ENCODE measurements around the gene PRMT2.
"Not testable (repeated sequence)": the region's sequence is repeated elsewhere in the genome, so short reads cannot be mapped to it uniquely, and the experiment has no call there.

The PRMT2 gene

DNA sequence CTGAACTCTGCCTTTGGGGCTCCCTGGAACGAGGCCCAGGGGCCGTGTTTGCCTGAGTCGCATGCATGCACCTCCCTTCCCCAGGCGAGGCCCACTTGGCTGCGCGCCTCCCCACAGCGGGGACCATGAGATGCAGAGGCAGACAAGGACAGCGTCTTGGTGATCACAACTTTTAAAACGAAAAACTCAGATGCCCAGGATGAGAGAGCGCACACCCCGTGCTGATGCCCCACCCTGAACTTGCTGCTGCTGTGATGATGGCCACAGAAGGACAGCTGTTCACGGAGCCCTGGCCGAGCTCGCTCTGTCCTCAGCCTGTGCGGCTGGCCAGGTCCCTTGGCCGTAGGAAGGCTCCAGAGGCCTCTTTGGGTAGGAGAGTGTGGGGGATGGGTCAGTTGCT, 11.4 kb upstream of the PRMT2 start:
- TF ChIP-seq, protein P1, sequence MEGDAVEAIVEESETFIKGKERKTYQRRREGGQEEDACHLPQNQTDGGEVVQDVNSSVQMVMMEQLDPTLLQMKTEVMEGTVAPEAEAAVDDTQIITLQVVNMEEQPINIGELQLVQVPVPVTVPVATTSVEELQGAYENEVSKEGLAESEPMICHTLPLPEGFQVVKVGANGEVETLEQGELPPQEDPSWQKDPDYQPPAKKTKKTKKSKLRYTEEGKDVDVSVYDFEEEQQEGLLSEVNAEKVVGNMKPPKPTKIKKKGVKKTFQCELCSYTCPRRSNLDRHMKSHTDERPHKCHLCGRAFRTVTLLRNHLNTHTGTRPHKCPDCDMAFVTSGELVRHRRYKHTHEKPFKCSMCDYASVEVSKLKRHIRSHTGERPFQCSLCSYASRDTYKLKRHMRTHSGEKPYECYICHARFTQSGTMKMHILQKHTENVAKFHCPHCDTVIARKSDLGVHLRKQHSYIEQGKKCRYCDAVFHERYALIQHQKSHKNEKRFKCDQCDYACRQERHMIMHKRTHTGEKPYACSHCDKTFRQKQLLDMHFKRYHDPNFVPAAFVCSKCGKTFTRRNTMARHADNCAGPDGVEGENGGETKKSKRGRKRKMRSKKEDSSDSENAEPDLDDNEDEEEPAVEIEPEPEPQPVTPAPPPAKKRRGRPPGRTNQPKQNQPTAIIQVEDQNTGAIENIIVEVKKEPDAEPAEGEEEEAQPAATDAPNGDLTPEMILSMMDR (conservative IDR thresholded peaks at IDR 0.05; ENCODE audit: low read depth, low read length): no peak
- H3K4me3 ChIP-seq (ENCODE audit: low read length): no peak overlapping the region
- DNase-seq (ENCODE audit: low read depth): no peak

DNA sequence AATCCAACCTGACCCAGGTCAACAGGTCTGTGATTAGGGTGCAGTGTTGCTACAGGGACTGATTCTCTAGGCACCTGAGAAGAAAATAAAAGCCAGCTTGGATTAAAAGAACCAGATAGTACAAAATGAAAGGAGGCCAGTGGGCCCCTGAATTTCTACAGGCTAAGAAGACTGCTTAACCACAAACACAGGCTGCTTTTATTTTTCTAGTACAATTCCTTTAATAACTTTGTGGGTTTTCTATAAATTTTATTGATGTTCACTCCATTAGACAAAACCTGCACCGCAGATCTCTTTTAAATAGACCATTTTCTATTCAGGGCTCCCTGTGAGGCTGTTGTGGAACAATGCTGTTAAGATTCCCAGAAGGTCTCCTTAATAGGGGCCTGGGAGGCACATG, 9.7 kb upstream of the PRMT2 start:
- TF ChIP-seq, protein P1 (conservative IDR thresholded peaks at IDR 0.05; ENCODE audit: low read depth, low read length): no peak
- no peak for DNase-seq (ENCODE audit: low read depth)
- H3K4me3 ChIP-seq (ENCODE audit: low read length): no peak overlapping the region

DNA sequence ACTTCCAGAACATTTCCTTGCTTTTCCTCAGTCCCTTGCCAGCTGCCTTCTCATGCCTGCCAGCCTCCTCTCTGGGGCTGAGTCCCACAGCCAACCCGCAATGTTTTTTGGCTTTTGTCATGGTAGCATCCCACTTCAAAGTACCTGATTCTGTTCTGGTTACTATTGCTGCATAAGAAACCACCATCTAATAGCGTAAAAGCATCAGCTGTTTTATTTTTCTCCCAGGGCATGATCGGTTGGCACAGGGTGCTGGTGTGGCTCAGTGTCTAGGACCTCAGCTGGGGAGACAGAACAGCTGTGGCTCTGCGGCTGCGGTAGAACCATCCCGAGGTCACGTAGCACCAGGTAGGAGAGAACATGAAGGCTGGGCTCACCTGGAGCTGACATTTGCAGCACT, 8.9 kb upstream of the PRMT2 start:
- TF ChIP-seq, protein P1 (conservative IDR thresholded peaks at IDR 0.05; ENCODE audit: low read depth, low read length): no peak
- H3K4me3 ChIP-seq (ENCODE audit: low read length): no peak overlapping the region
- DNase-seq (ENCODE audit: low read depth): no peak

DNA sequence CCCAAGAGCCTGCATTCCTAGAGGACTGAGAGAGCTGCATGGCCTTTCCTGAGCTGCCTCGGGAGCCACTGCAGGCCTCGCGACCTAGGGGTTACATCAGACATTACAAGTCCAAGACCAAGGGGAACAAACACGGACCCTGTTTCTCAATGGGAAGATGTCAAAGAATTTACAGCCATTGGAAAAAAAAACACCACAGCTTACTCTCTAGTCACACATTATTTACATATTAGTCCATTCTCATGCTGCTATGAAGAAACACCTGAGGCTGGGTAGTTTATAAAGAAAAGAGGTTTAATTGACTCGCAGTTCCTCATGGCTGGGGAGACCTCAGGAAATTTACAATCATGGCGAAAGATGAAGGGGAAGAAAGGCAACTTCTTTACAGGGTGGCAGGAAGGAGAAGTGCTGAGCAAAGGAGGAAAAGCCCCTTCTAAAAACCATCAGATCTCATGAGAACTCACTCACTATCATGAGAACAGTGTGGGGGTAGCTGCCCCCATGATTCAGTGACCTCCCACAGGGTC, 8.4 kb upstream of the PRMT2 start:
- TF ChIP-seq, protein P1 (conservative IDR thresholded peaks at IDR 0.05; ENCODE audit: low read depth, low read length): no peak
- no peak overlapping the region for H3K4me3 ChIP-seq (ENCODE audit: low read length)

DNA sequence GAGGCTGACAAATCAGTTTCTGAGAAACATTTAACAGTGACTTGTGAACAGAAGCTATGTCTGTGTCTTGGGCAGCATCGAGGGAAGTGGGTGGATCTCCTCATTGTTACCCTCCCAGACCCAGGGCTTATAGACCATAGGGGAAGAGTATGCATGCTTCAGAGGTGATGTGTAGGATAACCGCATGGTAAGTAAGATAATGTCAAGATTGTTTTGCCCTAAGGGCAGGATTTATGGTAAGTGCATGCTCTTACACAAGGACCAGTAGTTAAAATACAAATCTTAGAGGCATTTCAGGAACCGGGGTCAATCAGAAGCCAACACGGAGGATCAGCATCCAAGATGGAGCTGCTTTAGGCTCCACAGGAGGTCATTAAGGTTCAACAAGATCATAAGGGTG, 7.7 kb upstream of the PRMT2 start:
- H3K4me3 ChIP-seq (ENCODE audit: low read length): no peak overlapping the region
- TF ChIP-seq, protein P1 (conservative IDR thresholded peaks at IDR 0.05; ENCODE audit: low read depth, low read length): no peak

More for the DNA sequence above, 8.4 kb upstream of the PRMT2 start:
- DNase-seq (ENCODE audit: low read depth): no peak

DNA sequence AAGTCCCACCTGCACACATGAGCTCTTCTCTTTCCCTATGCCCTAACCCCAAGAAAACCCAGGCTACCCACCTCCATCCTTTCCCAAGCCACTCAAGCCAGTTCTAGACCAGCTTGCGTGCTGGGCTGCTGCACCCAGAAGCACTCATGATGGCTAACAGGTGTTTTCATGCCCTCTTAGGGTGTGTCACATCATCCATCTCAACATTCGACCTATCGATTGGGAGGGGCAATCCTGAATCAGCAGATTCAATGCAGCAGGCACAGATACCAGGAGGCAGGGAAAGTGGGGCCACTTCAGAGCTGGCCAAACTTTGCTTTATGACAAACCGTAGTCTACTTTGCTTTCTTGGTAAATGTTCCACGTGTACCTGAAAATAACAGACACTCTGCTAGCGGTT, 6.6 kb upstream of the PRMT2 start:
- DNase-seq (ENCODE audit: low read depth): no peak
- H3K4me3 ChIP-seq (ENCODE audit: low read length): no peak overlapping the region
- TF ChIP-seq, protein P1 (conservative IDR thresholded peaks at IDR 0.05; ENCODE audit: low read depth, low read length): no peak

More for the DNA sequence above, 7.7 kb upstream of the PRMT2 start:
- DNase-seq (ENCODE audit: low read depth): no peak

DNA sequence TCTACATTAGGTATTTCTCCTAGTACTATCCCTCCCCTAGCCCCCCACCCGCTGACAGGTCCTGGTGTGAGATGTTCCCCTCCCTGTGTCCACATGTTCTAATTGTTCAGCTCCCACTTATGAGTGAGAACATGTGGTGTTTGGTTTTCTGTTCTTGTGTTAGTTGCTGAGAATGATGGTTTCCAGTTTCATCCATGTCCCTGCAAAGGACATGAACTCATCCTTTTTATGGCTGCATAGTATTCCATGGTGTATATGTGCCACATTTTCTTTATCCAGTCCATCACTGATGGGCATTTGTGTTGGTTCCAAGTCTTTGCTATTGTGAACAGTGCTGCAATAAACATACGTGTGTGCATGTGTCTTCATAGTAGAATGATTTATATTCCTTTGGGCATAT, 4.6 kb upstream of the PRMT2 start:
- DNase-seq (ENCODE audit: low read depth); H3K4me3 ChIP-seq (ENCODE audit: low read length): not testable (repeated sequence)

DNA sequence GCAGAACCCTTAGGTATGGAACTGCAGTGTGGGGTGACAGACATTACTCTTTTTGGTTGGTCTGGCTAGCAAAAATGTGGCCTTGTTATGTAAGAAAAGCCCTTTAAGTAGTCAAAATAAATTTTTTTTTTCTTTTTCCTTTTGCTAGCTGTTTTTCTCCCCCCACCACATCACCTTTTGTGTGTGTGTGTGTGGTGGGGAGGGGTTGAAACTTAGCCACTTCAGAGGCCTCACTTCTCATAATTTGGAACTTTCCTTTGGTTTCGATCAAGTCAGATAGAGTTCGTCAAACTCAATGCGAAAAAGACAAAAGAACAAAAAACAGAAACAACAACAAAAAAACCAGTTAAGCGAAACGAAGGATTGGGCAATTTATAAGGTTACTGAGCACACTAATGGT, 1.9 kb upstream of the PRMT2 start:
- TF ChIP-seq, protein P1 (conservative IDR thresholded peaks at IDR 0.05; ENCODE audit: low read depth, low read length): no peak
- no peak overlapping the region for H3K4me3 ChIP-seq (ENCODE audit: low read length)
- DNase-seq (ENCODE audit: low read depth): no peak

Measured in retinal pigment epithelial cell (primary cell).